Stimulated activated CD8-positive, alpha-beta memory T cell treated with anti-CD3 and anti-CD28 coated beads, Interleukin-12 subunit alpha, Interleukin-12 subunit beta, amount 100 ng/mL, for 24 hours (primary cell): Measurements from ENCODE around the gene PRKAB2.
"Not testable (repeated sequence)": the region's sequence is repeated elsewhere in the genome, so short reads cannot be mapped to it uniquely, and the experiment has no call there.

Experiments
- DNase-seq: peaks from one replicate; pipeline ENCODE4 v3.0.0-alpha.2; 2020; ENCODE audit errors: extremely low read depth

PRKAB2 gene

GRCh38 chr1:147172168-147173016, at the start of gene PRKAB2:
Gene PRKAB2 (minus strand): TSS chr1:147172470. CDS start chr1:147172144, 326 bp downstream.
- DNase-seq: peak; percentile 79

GRCh38 chr1:147218606-147219005, 46.3 kb upstream of the PRKAB2 start:
- DNase-seq: no peak

GRCh38 chr1:147217141-147217540, 44.9 kb upstream of the PRKAB2 start:
- no peak for DNase-seq

GRCh38 chr1:147216124-147216523, 43.9 kb upstream of the PRKAB2 start:
- no peak for DNase-seq

- no peak for DNase-seq
These were observed 43.3 kb upstream of the PRKAB2 start for GRCh38 chr1:147215540-147215916.

- no peak for DNase-seq
These were observed 42.7 kb upstream of the PRKAB2 start for GRCh38 chr1:147214842-147215539.

GRCh38 chr1:147214325-147214724, 42.1 kb upstream of the PRKAB2 start:
- no peak for DNase-seq

- no peak for DNase-seq
These were observed 41.0 kb upstream of the PRKAB2 start for GRCh38 chr1:147213271-147213670.

- DNase-seq: no peak
These were observed 39.3 kb upstream of the PRKAB2 start for GRCh38 chr1:147211577-147211976.

GRCh38 chr1:147210987-147211386, 38.7 kb upstream of the PRKAB2 start:
- no peak for DNase-seq

GRCh38 chr1:147209825-147210821, 37.9 kb upstream of the PRKAB2 start:
- no peak for DNase-seq

GRCh38 chr1:147208619-147209018, 36.3 kb upstream of the PRKAB2 start:
- DNase-seq: no peak

- DNase-seq: no peak
These were observed 34.9 kb upstream of the PRKAB2 start for GRCh38 chr1:147207192-147207591.

- no peak for DNase-seq
These were observed 31.8 kb upstream of the PRKAB2 start for GRCh38 chr1:147204080-147204479.

- DNase-seq: no peak
These were observed 30.3 kb upstream of the PRKAB2 start for GRCh38 chr1:147202576-147202975.

GRCh38 chr1:147201786-147202185, 29.5 kb upstream of the PRKAB2 start:
- no peak for DNase-seq

GRCh38 chr1:147201276-147201675, 29.0 kb upstream of the PRKAB2 start:
- no peak for DNase-seq

- DNase-seq: not testable (repeated sequence)
These were observed 25.1 kb upstream of the PRKAB2 start for GRCh38 chr1:147197324-147197723.

GRCh38 chr1:147189514-147189913, 17.2 kb upstream of the PRKAB2 start:
- DNase-seq: no peak

GRCh38 chr1:147185432-147185831, 13.2 kb upstream of the PRKAB2 start:
- DNase-seq: no peak

GRCh38 chr1:147177611-147178380, 5.5 kb upstream of the PRKAB2 start:
- DNase-seq: no peak
